GM21619 (cell line): ENCODE results near the gene PHLDB2.

ENCODE experiments used
- ATAC-seq: cut with Tn5 transposase; IDR thresholded peaks from one replicate; pipeline ENCODE4 v1.9.1; 2021; ENCODE audit not compliant: unreplicated experiment

The PHLDB2 gene

GRCh38 chr3:111923095-111923771 is 64.2 kb downstream of the PHLDB2 start:
- ATAC-seq = no peak

- ATAC-seq = no peak
These were observed 64.7 kb downstream of the PHLDB2 start for GRCh38 chr3:111923806-111924205.

- no peak for ATAC-seq
These were observed 65.2 kb downstream of the PHLDB2 start for GRCh38 chr3:111924283-111924682.

GRCh38 chr3:111926266-111926676 is 67.2 kb downstream of the PHLDB2 start:
- ATAC-seq = no peak

GRCh38 chr3:111928613-111929012 is 69.5 kb downstream of the PHLDB2 start:
- no peak for ATAC-seq

GRCh38 chr3:111929484-111929883 is 70.4 kb downstream of the PHLDB2 start:
- no peak for ATAC-seq

GRCh38 chr3:111932946-111933345 is 73.9 kb downstream of the PHLDB2 start:
- no peak for ATAC-seq

- no peak for ATAC-seq
These were observed 77.3 kb downstream of the PHLDB2 start for GRCh38 chr3:111936191-111936841.

GRCh38 chr3:111936967-111937366 is 77.9 kb downstream of the PHLDB2 start:
- no peak for ATAC-seq

GRCh38 chr3:111937871-111938270 is 78.8 kb downstream of the PHLDB2 start:
- no peak for ATAC-seq

GRCh38 chr3:111939873-111940272 is 80.8 kb downstream of the PHLDB2 start:
- ATAC-seq = no peak

GRCh38 chr3:111943533-111943932 is 84.5 kb downstream of the PHLDB2 start:
- no peak for ATAC-seq

- no peak for ATAC-seq
These were observed 85.3 kb downstream of the PHLDB2 start for GRCh38 chr3:111944372-111944771.

GRCh38 chr3:111947231-111947630 is 88.2 kb downstream of the PHLDB2 start:
- ATAC-seq = no peak

GRCh38 chr3:111948786-111949185 is 89.7 kb downstream of the PHLDB2 start:
- ATAC-seq = no peak

- ATAC-seq = no peak
These were observed 90.6 kb downstream of the PHLDB2 start for GRCh38 chr3:111949712-111950111.

GRCh38 chr3:111951032-111951431 is 92.0 kb downstream of the PHLDB2 start:
- no peak for ATAC-seq

GRCh38 chr3:111952086-111952485 is 93.0 kb downstream of the PHLDB2 start:
- no peak for ATAC-seq

GRCh38 chr3:111952866-111953450 is 93.9 kb downstream of the PHLDB2 start:
- ATAC-seq = no peak

- ATAC-seq = no peak
These were observed 95.3 kb downstream of the PHLDB2 start for GRCh38 chr3:111954228-111954990.

GRCh38 chr3:111955876-111956275 is 96.8 kb downstream of the PHLDB2 start:
- ATAC-seq = no peak

- ATAC-seq = no peak
These were observed 97.4 kb downstream of the PHLDB2 start for GRCh38 chr3:111956449-111956848.
